Activated naive CD8-positive, alpha-beta T cell treated with anti-CD3 and anti-CD28 coated beads, Interleukin-2, amount 50 U/mL, for 24 hours (primary cell): Measurements from ENCODE around the gene PDE4B.
"Not testable (repeated sequence)": the region's sequence is repeated elsewhere in the genome, so short reads cannot be mapped to it uniquely, and the experiment has no call there.

Experiments
- ATAC-seq: fragments of 150-1000 bp; cut with Tn5 transposase; one replicate; pipeline ENCODE4 v1.10.0; 2021
- DNase-seq: peaks from one replicate; pipeline ENCODE4 v3.0.0; 2021
- H3K27ac Mint-ChIP-seq: one replicate; pipeline ENCODE4 v1.8.0; 2021; ENCODE audit warnings: mild to moderate bottlenecking, mixed read lengths
- H3K27me3 Mint-ChIP-seq: one replicate; pipeline ENCODE4 v1.8.0; 2021; ENCODE audit warnings: mixed read lengths
- H3K36me3 Mint-ChIP-seq: one replicate; pipeline ENCODE4 v1.8.0; 2021; ENCODE audit warnings: low read depth, mixed read lengths
- H3K4me1 Mint-ChIP-seq: one replicate; pipeline ENCODE4 v1.8.0; 2021; ENCODE audit warnings: mixed read lengths
- H3K4me3 Mint-ChIP-seq: one replicate; pipeline ENCODE4 v1.8.0; 2021; ENCODE audit warnings: mild to moderate bottlenecking, moderate library complexity, mixed read lengths
- H3K9me3 Mint-ChIP-seq: one replicate; pipeline ENCODE4 v1.8.0; 2021; ENCODE audit warnings: mixed read lengths

PDE4B gene

DNA sequence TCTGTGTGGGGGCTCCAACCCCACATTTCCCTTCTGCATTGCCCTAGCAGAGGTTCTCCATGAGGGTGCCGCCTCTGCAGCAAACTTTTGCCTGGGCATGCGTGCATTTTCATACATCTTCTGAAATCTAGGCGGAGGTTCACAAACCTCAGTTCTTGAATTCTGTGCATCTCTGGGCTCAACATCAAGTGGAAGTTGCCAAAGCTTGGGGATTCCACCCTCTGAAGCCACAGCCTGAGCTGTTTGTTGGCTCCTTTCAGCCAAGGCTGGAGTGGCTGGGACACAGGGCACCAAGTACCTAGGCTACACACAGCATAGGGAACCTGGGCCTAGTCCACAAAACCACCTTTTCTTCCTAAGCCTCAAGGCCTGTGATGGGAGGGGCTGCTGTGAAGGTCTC lies 235.3 kb downstream of the PDE4B start:
- Mint-ChIP-seq H3K36me3 (no peaks in the 10 kb centered on the region), H3K4me1 (no peaks in the 10 kb centered on the region), H3K27me3 (peaks cover 2% of the 10 kb centered on the region), H3K9me3 (peaks cover 24% of the 10 kb centered on the region), H3K27ac (no peak overlapping the region), H3K4me3 (no peak overlapping the region)
- DNase-seq (no peak), ATAC-seq (no peak)

DNA sequence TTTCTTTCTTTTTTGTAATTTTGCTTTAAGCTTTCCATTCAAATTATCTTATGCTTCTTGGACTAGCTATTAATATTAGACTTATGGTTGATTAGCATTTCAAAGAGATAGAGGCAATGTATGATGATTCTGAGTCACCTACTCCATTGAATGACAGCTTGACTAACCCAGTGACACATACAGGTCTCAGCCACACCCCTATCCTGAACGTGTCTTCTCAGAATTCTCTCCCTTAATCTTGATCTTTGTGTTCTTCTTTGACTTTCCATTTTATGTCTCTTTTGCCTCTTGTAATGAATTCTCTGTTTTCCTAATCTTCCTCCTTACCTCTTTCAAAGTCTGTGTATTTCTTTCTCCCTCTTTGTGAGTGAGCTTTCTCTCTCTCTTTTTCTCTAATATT lies 241.1 kb downstream of the PDE4B start:
- Mint-ChIP-seq H3K4me1 (no peaks in the 10 kb centered on the region), H3K4me3 (no peak overlapping the region), H3K9me3 (peaks cover 16% of the 10 kb centered on the region), H3K27me3 (peaks cover 6% of the 10 kb centered on the region), H3K36me3 (no peaks in the 10 kb centered on the region), H3K27ac (no peak overlapping the region)
- DNase-seq (no peak), ATAC-seq (no peak)

- H3K27me3 Mint-ChIP-seq: peaks cover 6% of the 10 kb centered on the region
- H3K36me3 Mint-ChIP-seq: no peaks in the 10 kb centered on the region
- no peak overlapping the region for H3K4me3 Mint-ChIP-seq
- H3K27ac Mint-ChIP-seq: no peak overlapping the region
- ATAC-seq: no peak
- no peaks in the 10 kb centered on the region for H3K4me1 Mint-ChIP-seq
- peaks cover under 1% of the 10 kb centered on the region for H3K9me3 Mint-ChIP-seq
- no peak for DNase-seq
These were observed 243.0 kb downstream of the PDE4B start for GRCh38 chr1:66035616-66036245.

- H3K27ac Mint-ChIP-seq: no peak overlapping the region
- H3K27me3 Mint-ChIP-seq: no peaks in the 10 kb centered on the region
- no peaks in the 10 kb centered on the region for H3K9me3 Mint-ChIP-seq
- H3K36me3 Mint-ChIP-seq: no peaks in the 10 kb centered on the region
- H3K4me1 Mint-ChIP-seq: no peaks in the 10 kb centered on the region
- DNase-seq (no peak), ATAC-seq (no peak)
- no peak overlapping the region for H3K4me3 Mint-ChIP-seq
These were observed 249.0 kb downstream of the PDE4B start for GRCh38 chr1:66041654-66042053.

DNA sequence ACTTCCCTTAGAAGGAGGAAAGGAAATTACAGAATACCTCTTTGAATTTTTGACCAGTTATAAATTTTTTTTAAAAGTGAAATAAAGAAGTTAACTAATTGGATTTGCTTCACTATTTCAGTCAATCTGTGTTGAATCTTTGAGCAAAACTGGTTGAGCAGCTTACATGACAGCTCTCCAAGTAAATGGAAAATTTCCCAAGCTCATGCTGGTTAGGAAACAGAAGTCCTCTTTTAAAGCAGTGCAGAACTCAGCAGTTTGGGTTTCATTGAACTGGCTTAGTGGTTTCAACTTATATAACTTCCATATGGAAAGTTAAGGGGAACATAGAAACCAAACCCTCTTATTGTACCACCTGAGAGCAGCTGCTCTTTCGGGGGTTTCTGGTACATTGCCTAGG lies 250.5 kb downstream of the PDE4B start:
- no peak for ATAC-seq
- DNase-seq: no peak
- Mint-ChIP-seq H3K9me3 (no peaks in the 10 kb centered on the region), H3K27ac (no peak overlapping the region), H3K4me3 (no peak overlapping the region), H3K4me1 (no peaks in the 10 kb centered on the region), H3K27me3 (no peaks in the 10 kb centered on the region), H3K36me3 (no peaks in the 10 kb centered on the region)

- no peak for ATAC-seq
These were observed 252.2 kb downstream of the PDE4B start for GRCh38 chr1:66044912-66045311.

DNA sequence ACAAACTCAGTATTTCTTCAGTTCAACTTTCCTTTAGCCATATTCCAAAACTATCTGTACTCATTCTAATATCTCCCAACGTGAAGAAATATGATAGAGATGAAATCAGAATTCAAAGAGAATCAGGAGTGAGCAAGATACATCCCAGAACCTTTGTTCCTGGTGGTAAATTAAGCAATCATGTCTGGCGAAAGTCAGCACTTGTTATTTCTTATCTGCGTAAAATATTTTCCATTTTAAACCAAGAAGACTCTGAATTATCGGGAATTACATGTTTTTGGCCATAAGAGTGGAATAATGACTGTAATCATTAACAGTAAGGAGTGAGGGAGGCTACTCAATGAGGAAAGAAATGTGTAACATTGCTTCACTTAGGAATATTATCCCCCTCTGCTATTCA lies 253.7 kb downstream of the PDE4B start:
- H3K4me1 Mint-ChIP-seq: no peaks in the 10 kb centered on the region
- no peak overlapping the region for H3K27ac Mint-ChIP-seq
- H3K36me3 Mint-ChIP-seq: no peaks in the 10 kb centered on the region
- H3K27me3 Mint-ChIP-seq: no peaks in the 10 kb centered on the region
- ATAC-seq: no peak
- DNase-seq: no peak
- no peak overlapping the region for H3K4me3 Mint-ChIP-seq
- H3K9me3 Mint-ChIP-seq: no peaks in the 10 kb centered on the region

More at GRCh38 chr1:66044912-66045311, 252.2 kb downstream of the PDE4B start:
- Mint-ChIP-seq H3K36me3 (no peaks in the 10 kb centered on the region), H3K27ac (no peak overlapping the region), H3K4me3 (no peak overlapping the region), H3K4me1 (no peaks in the 10 kb centered on the region), H3K9me3 (no peaks in the 10 kb centered on the region), H3K27me3 (no peaks in the 10 kb centered on the region)
- DNase-seq: no peak

GRCh38 chr1:66048011-66048410 lies 255.3 kb downstream of the PDE4B start:
- H3K9me3 Mint-ChIP-seq: no peaks in the 10 kb centered on the region
- H3K4me3 Mint-ChIP-seq: no peak overlapping the region
- H3K27me3 Mint-ChIP-seq: no peaks in the 10 kb centered on the region
- DNase-seq (no peak), ATAC-seq (no peak)
- H3K36me3 Mint-ChIP-seq: no peaks in the 10 kb centered on the region
- no peak overlapping the region for H3K27ac Mint-ChIP-seq
- H3K4me1 Mint-ChIP-seq: no peaks in the 10 kb centered on the region

DNA sequence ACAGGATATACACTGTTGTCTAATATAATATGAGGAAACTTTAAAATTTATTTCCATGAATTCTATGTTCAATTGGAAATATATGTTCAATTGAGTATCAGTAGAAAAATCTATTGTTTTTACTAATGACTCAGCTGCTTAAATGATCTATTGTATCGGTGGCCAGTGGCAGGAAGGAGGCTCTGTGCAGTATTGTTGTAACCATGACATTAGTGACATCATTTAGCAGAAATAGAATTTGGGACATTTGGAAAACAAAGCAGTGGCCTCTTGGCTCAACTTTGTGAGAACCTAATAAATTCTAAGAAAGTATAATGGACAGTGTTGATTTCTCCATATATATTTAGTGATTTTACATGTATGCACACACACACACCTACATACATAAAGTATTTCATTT lies 257.4 kb downstream of the PDE4B start:
- no peaks in the 10 kb centered on the region for H3K36me3 Mint-ChIP-seq
- H3K9me3 Mint-ChIP-seq: no peaks in the 10 kb centered on the region
- ATAC-seq (no peak), DNase-seq (no peak)
- no peaks in the 10 kb centered on the region for H3K27me3 Mint-ChIP-seq
- no peak overlapping the region for H3K4me3 Mint-ChIP-seq
- no peak overlapping the region for H3K27ac Mint-ChIP-seq
- no peaks in the 10 kb centered on the region for H3K4me1 Mint-ChIP-seq

DNA sequence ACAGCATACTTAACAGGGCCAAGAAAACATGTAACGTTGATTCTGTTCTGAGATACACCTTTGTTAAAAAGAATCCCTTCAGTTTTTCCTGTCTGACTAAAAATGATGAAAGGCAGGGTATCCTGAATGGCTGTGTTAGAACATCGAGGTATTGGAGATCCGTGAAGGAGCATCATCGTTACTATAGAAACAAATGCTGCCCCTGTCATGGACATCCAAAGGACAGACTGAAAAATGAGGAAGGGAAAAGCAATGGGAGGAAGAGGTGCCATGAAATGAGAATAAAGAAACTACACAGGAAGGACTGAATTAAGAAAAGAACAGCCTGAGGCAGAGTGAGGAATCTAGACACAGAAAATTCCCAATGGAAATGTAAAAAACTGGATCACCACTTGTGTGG lies 257.9 kb downstream of the PDE4B start:
- H3K27ac Mint-ChIP-seq: no peak overlapping the region
- no peaks in the 10 kb centered on the region for H3K36me3 Mint-ChIP-seq
- no peaks in the 10 kb centered on the region for H3K9me3 Mint-ChIP-seq
- DNase-seq (no peak), ATAC-seq (no peak)
- no peak overlapping the region for H3K4me3 Mint-ChIP-seq
- H3K27me3 Mint-ChIP-seq: no peaks in the 10 kb centered on the region
- no peaks in the 10 kb centered on the region for H3K4me1 Mint-ChIP-seq

GRCh38 chr1:66055092-66055491 lies 262.4 kb downstream of the PDE4B start:
- Mint-ChIP-seq H3K27me3 (peaks cover 1% of the 10 kb centered on the region), H3K36me3 (no peaks in the 10 kb centered on the region), H3K27ac (no peak overlapping the region), H3K4me3 (no peak overlapping the region), H3K9me3 (peaks cover 10% of the 10 kb centered on the region), H3K4me1 (no peaks in the 10 kb centered on the region)
- ATAC-seq (no peak), DNase-seq (no peak)

DNA sequence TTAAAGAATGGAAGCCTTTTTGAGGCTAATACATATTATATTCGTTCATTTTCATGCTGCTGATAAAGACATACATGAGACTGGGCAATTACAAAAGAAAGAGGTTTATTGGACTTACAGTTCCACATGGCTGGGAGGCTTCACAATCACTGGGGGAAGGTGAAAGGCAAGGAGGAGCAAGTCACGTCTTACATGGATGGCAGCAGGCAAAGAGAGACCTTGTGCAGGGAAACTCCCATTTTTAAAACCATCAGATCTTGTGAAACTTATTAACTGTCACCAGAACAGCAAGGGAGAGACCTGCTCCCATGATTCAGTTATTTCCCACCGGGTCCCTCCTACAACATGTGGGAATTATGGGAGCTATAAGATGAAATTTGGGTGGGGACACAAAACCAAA lies 264.8 kb downstream of the PDE4B start:
- H3K9me3 Mint-ChIP-seq: peaks cover 10% of the 10 kb centered on the region
- H3K4me3 Mint-ChIP-seq, H3K27me3 Mint-ChIP-seq, H3K4me1 Mint-ChIP-seq, H3K36me3 Mint-ChIP-seq, ATAC-seq, H3K27ac Mint-ChIP-seq, DNase-seq: not testable (repeated sequence)

- H3K9me3 Mint-ChIP-seq: peaks cover 10% of the 10 kb centered on the region
- ATAC-seq: no peak
- H3K27me3 Mint-ChIP-seq: peaks cover 1% of the 10 kb centered on the region
- DNase-seq: no peak
- H3K4me3 Mint-ChIP-seq: no peak overlapping the region
- no peaks in the 10 kb centered on the region for H3K4me1 Mint-ChIP-seq
- no peak overlapping the region for H3K27ac Mint-ChIP-seq
- H3K36me3 Mint-ChIP-seq: no peaks in the 10 kb centered on the region
These were observed 265.9 kb downstream of the PDE4B start for GRCh38 chr1:66058558-66058957.

DNA sequence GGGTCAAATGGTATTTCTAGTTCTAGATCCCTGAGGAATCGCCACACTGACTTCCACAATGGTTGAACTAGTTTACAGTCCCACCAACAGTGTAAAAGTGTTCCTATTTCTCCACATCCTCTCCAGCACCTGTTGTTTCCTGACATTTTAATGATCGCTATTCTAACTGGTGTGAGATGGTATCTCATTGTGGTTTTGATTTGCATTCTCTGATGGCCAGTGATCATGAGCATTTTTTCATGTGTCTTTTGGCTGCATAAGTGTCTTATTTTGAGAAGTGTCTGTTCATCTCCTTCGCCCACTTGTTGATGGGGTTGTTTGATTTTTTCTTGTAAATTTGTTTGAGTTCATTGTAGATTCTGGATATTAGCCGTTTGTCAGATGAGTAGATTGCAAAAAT lies 274.5 kb downstream of the PDE4B start:
- ATAC-seq, DNase-seq, H3K27ac Mint-ChIP-seq, H3K4me1 Mint-ChIP-seq, H3K9me3 Mint-ChIP-seq, H3K4me3 Mint-ChIP-seq, H3K36me3 Mint-ChIP-seq: not testable (repeated sequence)
- H3K27me3 Mint-ChIP-seq: peaks cover 14% of the 10 kb centered on the region

- Mint-ChIP-seq H3K4me1 (no peaks in the 10 kb centered on the region), H3K27ac (no peak overlapping the region), H3K36me3 (no peaks in the 10 kb centered on the region), H3K27me3 (peaks cover 13% of the 10 kb centered on the region), H3K4me3 (no peak overlapping the region), H3K9me3 (no peaks in the 10 kb centered on the region)
- no peak for ATAC-seq
- DNase-seq: no peak
These were observed 277.5 kb downstream of the PDE4B start for GRCh38 chr1:66069976-66070876.
